ENCODE measurements around the gene CAMTA1.
A peak's percentile ranks its signal among the peaks of the same experiment; 100 is the strongest.

CAMTA1 gene

DNA sequence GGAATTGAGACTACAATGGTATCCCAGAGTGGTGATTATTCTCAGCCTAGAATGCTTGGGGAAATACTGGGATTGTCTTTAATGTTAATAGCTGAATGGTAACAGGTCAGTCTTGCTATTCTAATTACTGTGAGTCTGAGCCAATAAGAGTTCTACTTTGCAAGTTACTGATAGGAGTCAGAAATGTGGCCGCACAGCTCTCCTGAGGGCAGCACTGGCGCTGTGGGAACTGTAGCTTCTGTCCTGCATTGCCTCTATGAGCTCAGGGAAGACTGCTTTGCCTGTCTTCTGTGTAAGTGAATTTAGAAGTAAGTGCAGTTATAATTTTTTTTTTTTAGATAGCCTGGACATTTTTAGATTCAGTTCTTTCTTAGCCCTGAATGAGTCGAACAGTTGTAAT lies 975.8 kb downstream of the CAMTA1 start:
- no peak overlapping the region for H3K4me3 ChIP-seq (ENCODE audit: control insufficient read depth, low read depth, low read length)
- TF ChIP-seq, protein P1, sequence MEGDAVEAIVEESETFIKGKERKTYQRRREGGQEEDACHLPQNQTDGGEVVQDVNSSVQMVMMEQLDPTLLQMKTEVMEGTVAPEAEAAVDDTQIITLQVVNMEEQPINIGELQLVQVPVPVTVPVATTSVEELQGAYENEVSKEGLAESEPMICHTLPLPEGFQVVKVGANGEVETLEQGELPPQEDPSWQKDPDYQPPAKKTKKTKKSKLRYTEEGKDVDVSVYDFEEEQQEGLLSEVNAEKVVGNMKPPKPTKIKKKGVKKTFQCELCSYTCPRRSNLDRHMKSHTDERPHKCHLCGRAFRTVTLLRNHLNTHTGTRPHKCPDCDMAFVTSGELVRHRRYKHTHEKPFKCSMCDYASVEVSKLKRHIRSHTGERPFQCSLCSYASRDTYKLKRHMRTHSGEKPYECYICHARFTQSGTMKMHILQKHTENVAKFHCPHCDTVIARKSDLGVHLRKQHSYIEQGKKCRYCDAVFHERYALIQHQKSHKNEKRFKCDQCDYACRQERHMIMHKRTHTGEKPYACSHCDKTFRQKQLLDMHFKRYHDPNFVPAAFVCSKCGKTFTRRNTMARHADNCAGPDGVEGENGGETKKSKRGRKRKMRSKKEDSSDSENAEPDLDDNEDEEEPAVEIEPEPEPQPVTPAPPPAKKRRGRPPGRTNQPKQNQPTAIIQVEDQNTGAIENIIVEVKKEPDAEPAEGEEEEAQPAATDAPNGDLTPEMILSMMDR (IDR thresholded peaks at IDR 0.05; ENCODE audit: control insufficient read depth, insufficient read depth, low read depth, low read length, missing control alignments): no peak
- no peak for DNase-seq (ENCODE audit: low read depth)

DNA sequence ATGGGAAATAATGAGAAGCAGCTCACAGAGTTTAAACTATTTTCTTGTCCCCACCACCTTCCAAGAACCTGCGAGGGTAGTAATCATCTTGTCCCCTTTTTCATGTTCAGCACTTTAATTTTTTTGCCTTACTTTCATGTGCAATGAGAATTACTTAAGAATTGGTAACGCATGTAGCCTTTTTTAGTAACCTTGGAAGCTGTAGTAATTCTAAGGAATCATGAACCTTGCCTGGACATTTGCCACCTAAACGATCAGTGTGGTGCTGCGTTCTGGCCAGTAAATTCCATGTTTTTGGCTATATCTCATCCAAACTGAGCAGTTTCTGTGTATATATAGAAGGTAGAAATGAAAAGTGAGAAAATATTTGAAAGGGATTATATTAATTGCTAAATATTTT lies 981.9 kb downstream of the CAMTA1 start:
- no peak overlapping the region for H3K4me3 ChIP-seq (ENCODE audit: control insufficient read depth, low read depth, low read length)
- DNase-seq (ENCODE audit: low read depth): no peak
- TF ChIP-seq, protein P1 (IDR thresholded peaks at IDR 0.05; ENCODE audit: control insufficient read depth, insufficient read depth, low read depth, low read length, missing control alignments): no peak

DNA sequence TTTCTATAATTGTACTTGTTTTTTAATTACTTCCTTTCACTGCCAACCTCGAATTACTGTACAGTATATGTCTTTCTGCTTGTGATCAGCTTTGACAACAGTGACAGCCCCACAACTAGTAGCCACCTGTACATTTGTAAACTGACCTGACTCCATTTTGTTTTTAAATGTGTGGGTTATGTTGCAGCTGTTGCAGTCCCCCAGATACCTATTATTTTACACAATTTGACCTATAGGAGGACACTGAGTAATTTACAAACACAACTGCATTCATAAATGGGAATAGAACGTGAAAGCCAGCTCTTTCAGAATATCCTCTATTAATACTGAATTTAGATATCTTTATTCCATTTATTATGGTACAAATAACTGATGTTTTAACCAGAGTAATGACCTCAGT lies 983.3 kb downstream of the CAMTA1 start:
- H3K4me3 ChIP-seq (ENCODE audit: control insufficient read depth, low read depth, low read length): no peak overlapping the region
- DNase-seq (ENCODE audit: low read depth): no peak
- TF ChIP-seq, protein P1 (IDR thresholded peaks at IDR 0.05; ENCODE audit: control insufficient read depth, insufficient read depth, low read depth, low read length, missing control alignments): no peak

GRCh38 chr1:7769673-7770412 lies 984.6 kb downstream of the CAMTA1 start:
- DNase-seq (ENCODE audit: low read depth): no peak
- TF ChIP-seq, protein P1 (IDR thresholded peaks at IDR 0.05; ENCODE audit: control insufficient read depth, insufficient read depth, low read depth, low read length, missing control alignments): no peak
- H3K4me3 ChIP-seq (ENCODE audit: control insufficient read depth, low read depth, low read length): no peak overlapping the region

DNA sequence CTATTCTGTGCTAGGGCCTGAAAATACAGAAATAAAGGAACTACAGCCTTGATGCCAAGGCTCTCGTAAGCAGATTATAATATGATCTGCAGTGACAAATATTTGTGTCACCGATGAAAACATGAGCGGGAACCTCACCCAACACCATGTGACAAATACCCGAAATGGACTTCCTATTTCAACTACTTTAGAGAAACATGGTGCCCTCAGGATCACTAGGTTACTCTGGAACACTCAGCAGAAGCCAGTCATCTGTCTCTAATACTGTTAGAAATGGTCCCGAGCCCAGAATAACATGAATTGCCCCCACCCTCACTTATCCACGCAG lies 985.4 kb downstream of the CAMTA1 start:
- no peak for DNase-seq (ENCODE audit: low read depth)
- TF ChIP-seq, protein P1 (IDR thresholded peaks at IDR 0.05; ENCODE audit: control insufficient read depth, insufficient read depth, low read depth, low read length, missing control alignments): no peak
- peak overlapping the region; percentile 64 for H3K4me3 ChIP-seq (ENCODE audit: control insufficient read depth, low read depth, low read length)

DNA sequence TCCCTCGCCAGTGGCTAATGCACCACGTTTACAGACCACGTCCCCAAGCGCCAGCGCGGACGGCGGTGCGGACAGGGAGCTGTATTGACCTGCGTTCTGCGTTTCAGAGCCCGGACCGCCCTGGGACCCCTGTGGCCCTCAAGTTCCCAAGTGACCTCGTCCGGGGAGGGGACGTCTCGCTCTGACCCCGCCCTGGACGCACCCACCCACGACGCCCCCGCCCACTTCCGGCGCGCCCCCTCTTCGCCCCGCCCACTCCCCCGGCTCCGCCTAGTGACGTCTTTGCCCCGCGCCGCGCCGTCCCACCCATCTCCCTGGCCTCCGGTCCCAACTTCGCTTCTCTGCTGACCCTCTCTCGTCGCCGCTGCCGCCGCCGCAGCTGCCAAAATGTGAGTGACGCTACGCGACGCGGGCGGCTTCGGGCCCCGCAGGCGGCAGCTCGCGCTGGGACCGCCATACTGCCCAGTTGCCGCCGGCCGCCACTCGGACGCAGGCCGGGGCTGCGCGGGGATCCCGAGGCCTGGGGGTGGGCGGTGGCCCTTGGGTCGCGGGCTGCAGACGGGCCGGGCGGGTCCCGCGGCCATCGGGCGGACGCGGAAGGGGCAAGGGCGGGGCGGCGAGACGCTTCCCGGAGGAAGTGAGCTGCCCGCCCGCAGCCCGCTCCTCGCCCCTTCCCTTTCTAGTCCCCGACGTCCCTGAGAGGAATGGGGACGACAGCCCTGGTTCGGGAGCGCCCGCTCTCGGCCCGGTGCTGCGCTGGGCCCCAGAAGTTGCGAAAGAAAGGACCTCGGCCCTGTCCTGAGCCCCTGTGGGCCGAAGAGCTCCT lies 986.0 kb downstream of the CAMTA1 start, which contains the start of gene VAMP3:
TSS of gene VAMP3 (plus strand) at position 300 of the 826 bp plus-strand sequence. CDS start at position 388, 88 bp downstream.
- peak within 1 kb of the TSS; percentile 64 for H3K4me3 ChIP-seq (ENCODE audit: control insufficient read depth, low read depth, low read length)
- DNase-seq (ENCODE audit: low read depth): no peak
- TF ChIP-seq, protein P1 (IDR thresholded peaks at IDR 0.05; ENCODE audit: control insufficient read depth, insufficient read depth, low read depth, low read length, missing control alignments): no peak

Data from AG09309 (cell line).